ENCODE data around the gene SLC25A36.

DNA sequence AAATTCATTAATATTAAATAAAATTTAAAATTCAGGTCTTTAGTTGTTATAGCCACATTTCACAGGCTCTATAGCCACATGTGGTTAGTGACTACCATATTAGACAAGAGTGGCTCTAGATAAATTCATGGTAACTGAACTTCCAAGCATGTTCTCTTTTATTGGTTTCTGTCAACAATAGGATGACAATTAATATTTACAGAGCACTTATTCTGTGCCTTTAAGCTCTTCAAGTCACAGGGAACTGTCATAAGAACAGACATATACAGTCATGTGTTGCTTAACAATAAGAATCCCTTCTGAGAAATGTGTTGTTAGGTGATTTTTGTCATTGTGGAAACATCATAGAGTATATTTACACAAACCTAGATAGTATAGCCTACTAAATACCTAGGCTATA, 38.8 kb upstream of the SLC25A36 start:
- TF ChIP-seq POLR2A (IDR thresholded peaks at IDR 0.05; ENCODE audit: low read depth, low read length) (no peak), CTCF (conservative IDR thresholded peaks at IDR 0.05; ENCODE audit: low read depth, low read length) (no peak), RCOR1 (IDR thresholded peaks at IDR 0.05; ENCODE audit: insufficient replicate concordance, low read length) (no peak), MXI1 (IDR thresholded peaks at IDR 0.05; ENCODE audit: borderline replicate concordance, low read depth, low read length) (no peak)
- TF ChIP-seq, protein P1, sequence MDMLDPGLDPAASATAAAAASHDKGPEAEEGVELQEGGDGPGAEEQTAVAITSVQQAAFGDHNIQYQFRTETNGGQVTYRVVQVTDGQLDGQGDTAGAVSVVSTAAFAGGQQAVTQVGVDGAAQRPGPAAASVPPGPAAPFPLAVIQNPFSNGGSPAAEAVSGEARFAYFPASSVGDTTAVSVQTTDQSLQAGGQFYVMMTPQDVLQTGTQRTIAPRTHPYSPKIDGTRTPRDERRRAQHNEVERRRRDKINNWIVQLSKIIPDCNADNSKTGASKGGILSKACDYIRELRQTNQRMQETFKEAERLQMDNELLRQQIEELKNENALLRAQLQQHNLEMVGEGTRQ (IDR thresholded peaks at IDR 0.05; ENCODE audit: low read depth, low read length) = no peak

All from IMR-90 (cell line).